DLD1 (cell line): Measurements from ENCODE around the gene RADIL.

Source experiments
- in situ Hi-C: cut with HindIII; loops from 2 replicates; pipeline ENCODE4 v1.10.0; 2017; ENCODE audit warnings: low sequenced_read_pairs

Gene RADIL

DNA sequence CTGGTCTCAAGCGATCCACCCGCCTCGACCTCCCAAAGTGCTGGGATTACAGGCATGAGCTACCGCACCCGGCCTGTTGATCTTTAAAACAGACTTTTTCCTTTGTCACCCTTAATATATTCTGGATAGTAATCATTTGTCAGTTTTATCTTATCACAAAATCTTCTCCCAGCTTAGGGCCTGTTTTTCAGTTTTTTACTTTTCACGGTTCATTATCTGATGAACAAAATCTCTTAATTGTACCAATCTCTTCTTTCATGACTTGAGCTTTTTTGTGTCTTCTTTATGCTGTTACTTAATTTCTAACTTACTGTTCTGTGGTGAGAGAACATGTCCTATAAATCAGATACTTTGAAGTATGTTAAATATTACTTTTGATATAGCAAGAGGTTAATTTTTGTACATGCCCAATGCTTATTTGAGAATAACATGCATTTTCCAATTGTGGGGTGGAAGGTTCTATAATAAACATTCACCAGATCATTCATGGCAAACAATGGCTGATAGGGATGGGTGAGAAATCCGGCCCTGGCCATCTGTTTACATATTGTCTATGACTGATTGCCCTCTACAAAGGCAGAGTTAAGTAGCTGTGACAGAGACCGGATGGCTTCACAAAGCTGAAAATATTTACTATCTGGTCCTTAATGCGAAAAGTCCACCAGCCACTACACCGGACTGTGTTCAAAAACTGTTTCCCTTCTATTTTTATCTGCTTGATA, 27.0 kb downstream of the RADIL start:
- in situ Hi-C loops = no loop called here

DNA sequence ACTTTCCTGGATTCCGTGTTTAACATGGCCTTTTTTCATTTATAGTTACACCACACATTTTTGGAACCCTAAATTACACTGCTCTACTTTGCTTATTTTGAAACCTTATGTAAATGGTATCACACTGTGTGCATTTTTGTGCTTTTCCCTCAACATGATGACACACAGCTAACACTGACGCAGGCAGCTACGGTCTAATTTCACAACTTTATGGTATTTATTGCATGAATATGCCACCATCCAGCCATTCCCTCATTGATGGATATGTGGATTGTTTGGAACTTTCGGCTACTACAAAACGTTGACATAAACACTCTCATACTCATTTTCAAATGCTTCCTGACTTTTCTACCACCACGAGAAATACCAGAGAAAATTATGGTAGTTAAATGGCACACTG, 28.6 kb downstream of the RADIL start:
- in situ Hi-C loops = no loop called here

DNA sequence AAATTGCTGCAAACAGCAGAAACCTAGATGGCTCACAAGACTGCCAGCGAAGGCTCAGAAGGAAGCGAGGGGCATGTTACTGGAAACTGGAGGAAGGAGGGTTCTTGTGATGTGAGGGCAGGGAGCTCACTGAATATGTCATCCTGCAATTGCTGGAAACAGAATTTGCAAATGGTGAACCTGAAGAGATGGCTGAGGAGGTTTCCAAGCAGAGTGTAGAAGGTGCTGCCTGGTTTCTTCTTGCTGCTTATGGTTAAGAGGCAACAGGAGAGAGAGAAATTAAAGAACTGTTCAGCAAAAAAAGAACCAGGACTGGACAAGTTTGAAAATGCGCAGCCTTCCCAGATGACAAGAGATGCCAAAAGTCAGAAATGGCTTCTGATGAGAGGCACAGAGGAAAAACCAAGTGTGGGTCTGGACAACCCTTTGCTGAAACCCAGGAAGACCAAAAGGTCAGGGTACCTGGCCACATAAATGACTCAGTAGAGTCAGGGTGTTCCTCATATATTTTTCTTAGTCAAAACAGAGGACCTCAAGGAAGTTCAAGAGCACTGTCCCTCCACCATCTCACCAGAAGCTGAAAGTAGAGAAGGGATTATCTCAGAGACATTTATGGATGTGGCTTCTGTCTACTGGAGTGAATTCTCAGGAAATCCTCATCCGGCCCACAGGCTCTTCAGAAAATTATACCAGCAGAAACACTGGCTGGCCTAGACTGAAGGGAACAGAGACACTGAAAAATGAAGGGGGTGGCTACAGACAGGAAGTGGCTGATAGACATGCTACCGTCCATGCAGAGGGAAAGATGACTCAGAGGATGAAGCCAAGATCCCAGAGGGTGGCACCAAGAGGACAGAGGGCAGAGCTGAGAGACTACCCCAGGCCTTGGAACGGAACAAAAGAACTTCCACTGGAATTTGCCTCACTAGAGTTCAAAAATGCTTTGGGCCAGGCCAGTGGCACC, 31.8 kb downstream of the RADIL start:
- in situ Hi-C loops = no loop called here

- in situ Hi-C loops = no loop called here
Measured at GRCh38 chr7:4850262-4850795, 33.2 kb downstream of the RADIL start.

DNA sequence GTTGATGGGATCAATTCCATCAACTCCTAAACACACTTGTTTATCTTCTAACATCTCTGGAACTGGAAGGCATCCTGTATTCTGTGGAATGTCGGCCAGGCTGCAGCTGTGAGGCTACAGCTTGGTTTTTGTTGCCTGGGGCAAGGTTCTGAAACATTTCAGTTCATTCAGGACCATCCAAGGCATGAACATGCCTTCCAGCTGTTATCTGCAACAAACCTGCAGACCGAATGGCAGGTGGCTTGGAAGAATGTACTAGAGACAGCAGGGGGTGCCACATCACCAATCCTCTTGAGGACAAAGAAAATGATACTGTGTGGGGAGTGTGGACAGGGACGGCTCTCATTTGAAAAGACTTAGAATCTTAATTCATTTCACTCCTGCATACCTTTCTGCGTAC, 34.1 kb downstream of the RADIL start:
- in situ Hi-C loops = no loop called here

DNA sequence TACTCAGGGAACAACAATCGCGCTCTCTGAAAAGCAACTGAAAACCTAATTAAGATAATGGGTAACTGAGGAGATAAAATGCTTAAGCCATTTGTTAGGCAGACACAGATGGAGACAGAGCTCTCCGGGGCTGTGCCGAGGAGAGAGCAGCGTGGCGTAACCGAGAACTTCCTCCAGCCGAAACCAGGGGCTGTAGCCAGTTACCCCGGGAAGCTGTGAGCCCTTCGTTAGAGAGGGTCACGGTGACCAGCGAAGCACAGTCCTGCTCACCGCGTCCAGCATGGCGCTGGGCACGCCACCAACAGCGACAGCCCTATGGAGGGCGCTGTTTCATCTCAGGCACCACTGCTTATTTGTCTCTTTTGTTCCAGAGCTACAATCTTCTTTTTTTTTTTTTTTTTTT, 37.8 kb downstream of the RADIL start:
- in situ Hi-C loops = no loop called here

DNA sequence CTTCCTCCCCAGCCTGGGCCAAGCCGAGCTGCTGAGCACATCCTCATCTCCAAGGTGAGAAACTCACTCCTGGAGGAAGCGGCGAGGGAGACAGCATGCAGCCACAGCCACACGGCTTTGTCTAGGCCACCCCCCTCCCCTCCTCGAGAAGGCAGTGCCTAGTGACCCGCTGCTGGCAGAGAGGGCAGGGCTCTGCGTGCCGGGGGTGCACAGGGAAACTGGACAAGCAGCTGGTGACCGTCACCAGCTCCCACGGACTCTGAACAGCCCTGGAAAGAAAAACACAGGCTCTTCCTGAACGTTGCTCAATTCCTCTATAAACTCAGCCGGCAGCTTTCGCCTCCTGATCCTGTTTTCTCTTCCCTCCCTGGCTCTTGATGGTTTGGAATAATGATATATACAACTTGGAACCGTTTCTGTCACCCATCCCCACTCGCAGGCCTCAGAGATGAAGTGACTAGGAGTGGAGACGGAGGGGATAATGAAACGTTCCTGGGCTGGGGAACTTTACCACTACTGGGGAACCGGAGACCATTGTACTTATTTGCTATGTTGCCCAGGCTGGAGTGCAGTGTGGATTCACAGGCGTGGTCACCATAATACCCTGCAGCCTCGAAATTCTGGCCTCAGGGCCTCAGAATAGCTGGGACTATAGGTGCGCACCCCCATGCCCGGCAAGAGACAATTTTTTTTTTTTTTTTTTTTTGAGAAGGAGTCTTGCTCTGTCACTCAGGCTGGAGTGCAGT, 41.0 kb downstream of the RADIL start:
- in situ Hi-C loops = no loop called here

- in situ Hi-C loops = no loop called here
Measured at GRCh38 chr7:4841836-4842235, 41.7 kb downstream of the RADIL start.

DNA sequence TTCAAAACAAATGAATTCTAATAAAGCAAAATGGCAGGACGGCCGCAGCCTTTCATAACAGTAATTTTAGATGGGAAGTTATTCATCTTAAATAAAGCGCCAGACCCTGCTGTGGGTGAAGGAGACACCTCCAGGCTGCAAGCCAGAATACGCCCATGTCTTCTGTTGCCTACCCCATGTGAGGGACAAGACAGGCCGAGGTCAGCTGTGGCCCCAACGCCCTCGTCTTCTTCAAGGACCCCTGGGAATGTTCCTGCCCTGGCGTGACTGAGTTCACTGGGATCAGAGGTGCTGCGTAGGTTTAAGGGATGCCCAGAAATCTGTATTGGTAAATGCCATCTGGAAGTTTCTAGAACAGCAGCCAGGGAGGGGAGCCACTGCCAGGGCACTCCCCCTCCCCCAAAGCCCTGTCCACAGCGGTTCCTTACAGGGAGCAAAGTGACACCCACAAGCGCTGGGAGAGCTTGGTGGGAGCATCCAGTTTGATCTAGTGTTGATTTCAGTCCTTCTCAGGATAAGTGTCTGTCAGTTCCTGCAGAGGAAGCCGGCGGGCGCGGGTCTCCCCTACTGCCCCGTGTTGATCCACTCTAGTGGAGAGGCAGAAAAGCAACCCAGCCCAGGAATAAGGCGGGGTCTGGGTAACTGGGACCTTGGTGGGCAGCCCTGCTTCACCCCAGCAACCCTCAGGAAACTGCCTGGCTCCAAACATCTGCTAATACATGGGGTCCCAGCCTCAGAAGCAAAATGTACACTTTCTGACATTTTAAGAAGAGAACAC, 42.3 kb downstream of the RADIL start:
- in situ Hi-C loops = no loop called here

DNA sequence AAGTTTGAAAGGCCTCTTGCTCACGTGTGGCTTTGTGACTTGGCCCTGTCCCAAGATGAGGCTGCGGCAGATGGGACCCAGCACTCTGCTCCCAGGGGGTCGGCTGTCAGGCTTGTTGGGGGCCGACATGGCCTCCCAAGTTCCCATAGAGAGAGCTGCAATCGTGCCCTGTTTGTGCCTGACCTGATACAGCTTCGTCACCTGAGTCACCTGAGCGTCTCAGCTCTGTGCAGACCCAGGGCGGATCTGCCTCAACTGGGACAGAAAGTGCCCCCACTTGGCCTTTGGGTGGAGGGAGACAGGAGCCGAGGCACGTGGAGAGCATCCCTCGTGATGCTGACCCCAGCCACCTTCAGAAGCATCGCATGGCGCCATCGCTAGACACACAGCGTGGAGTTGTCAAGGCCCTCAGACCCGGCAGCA, 43.4 kb downstream of the RADIL start:
- in situ Hi-C loops = no loop called here

- in situ Hi-C loops = no loop called here
Measured at GRCh38 chr7:4838626-4839334, 44.7 kb downstream of the RADIL start.

DNA sequence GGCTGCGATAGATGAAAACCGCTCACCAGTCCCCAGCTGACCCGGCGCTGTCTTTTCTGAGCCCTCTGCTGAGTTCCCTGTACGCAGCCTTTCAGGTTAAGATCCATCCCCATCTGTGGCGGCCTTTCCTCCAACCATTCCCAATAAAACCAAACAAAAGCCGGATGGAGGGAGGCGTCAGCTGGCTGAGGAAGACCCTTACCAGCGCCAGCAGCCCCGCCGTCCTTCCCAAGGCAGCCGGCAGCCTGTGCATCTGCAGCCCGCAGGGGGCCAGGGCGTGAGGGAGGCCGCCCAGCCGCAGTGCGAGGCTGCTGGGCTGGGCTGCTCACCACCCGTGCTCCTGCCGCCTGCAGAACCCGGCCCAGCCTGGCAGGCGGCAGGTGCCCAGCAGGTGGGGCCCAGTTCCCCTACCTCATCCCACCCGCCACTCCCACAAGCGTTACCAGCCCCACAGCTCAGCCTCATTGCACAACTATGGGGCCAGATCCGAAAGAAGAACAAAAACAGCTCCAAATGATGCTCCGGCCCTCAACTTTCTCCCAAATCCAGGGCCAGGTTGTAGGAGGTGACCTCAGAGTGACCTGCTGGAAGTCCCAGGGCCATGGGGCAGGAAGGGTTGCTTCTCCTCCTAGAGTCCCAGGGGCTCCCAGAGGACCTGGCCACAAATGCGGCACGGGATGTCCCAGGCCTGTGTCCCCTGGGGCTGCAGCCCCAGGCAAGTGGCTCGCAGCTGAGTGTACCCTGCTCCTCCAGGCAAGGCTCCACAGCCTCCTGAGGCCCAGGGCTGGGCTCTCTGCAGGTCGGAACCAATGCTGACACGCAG, 45.5 kb downstream of the RADIL start:
- in situ Hi-C loops = no loop called here

DNA sequence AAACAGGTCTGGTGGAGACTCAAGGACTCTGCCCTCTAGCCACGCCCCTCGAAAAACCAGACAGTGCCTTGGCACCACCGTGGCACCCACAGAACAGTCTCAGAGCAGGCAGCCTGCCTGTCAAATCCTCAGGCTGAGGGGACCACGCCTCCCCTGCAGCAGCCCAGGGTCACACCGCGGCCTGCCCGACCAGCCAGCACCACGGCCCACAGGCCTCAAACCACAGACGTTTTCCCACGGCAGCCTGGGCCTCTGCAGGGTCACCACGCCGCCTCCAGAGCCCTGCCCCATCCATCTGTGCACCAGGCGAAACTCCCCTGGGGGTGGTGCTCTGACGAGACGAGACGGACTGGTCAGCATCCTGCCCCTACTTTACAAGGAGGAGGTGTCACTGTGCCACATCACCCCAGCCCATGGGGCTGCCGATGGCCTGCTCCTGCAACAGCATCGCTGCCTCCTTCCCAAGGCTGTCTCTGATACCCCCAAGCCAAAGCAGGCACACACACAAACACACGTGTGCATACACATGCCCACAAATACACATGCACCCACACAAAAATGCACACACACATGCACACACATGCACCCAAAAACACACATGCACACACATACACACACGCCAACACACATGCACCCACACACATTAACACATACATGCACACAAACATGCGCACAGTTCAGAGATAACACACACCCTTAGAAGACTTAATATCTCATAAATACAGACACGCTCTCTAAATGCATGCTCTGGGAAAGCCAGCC, 46.3 kb downstream of the RADIL start:
- in situ Hi-C loops = no loop called here

DNA sequence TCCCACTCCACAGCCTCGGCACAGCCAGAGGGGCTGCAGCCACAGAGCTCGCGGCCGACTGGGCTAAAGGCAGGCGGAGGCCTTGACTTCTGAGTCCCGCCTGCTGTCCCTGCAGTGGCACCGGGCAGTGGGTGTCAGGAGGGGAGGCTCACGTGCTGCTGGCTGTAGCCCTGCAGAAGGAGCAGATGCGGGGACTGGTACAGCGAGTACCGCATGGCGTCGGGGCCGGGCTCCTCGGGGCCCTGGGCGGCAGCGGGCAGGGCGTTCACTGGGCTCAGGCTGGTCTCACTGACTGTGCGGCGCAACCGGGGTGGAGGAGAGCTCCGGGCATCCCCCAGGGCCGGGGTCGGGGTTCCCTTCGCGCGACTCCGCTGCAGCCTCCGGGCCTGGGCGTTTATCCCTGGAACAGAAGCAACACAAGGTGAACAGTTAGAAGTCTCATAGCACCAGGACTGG, 47.3 kb downstream of the RADIL start:
- in situ Hi-C loops = no loop called here

- in situ Hi-C loops = no loop called here
Measured at GRCh38 chr7:4835398-4836205, 47.9 kb downstream of the RADIL start.

DNA sequence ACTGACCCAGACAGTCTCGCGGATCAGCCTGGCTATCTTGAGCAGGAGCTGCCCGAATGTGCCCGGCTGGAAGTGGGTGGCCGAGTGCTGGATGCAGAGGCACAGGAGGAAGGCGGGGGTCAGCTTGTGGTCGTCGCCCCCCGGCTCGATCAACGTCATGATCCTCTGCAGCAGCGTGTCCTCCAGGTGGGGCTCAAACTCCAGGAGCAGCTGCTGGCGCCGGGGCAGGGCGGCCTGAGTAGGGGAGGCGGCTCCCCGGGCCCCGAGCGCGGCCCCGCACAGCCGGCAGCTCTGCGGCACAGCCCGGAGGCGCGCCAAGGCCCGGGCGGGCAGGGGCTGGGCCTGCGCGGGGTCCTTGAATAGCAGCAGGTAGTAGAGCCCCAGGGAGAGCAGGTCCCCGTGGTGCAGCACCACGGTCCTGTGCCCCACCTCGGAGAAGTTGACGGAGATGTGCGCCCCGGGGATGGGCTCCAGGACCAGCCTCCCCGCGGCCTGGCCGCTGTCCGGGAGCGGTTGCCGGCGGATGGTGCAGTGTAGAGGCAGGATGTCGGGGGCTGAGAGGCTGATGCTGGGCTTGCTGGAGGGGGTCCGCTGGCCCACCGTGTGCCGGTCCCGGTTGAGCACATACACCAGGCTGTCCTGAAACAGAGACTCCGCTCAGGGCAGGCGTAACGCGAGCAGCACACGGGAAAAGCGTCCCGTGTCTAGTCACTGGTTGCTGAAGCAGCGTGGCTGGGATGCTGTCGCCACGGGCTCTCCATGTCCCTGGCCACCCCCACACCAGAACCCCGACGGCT, 48.7 kb downstream of the RADIL start:
- in situ Hi-C loops = no loop called here
